Measurements from ENCODE around the gene BMP6.

- no peak for TF ChIP-seq EZH2 (IDR thresholded peaks at IDR 0.05)
- TF ChIP-seq CTCF (IDR thresholded peaks at IDR 0.05 in 2 of 3, conservative IDR thresholded peaks at IDR 0.05 in 1 of 3; ENCODE audit: borderline replicate concordance in 1 of 3, insufficient read depth in 1 of 3, low read depth in 2 of 3, low read length in 2 of 3): no peak
These were observed 72.9 kb downstream of the BMP6 start for GRCh38 chr6:7798751-7799150.

Data from HCT116 (cell line).